Measurements from ENCODE around the gene TRIM44. TPM values are rescaled to one million over a fixed set of nuclear protein-coding genes. Genes with fewer than 3 reads are reported as not detected.

Gene TRIM44
- total and polyA plus RNA-seq, 4 donors, result 3.7 to 15.1 (median 10.4) TPM

- Histone ChIP-seq H3K27ac (ENCODE audit: low read depth in 1 of 2, low read length in 2 of 2) (no peak overlapping the region), H3K36me3 (ENCODE audit: control insufficient read depth in 4 of 4, insufficient read depth in 3 of 4, low read depth in 1 of 4, low read length in 3 of 4) (no peaks in the 10 kb centered on the region), H3K9me3 (ENCODE audit: control insufficient read depth in 4 of 4, low read length in 3 of 4) (no peaks in the 10 kb centered on the region), H3K27me3 (ENCODE audit: control insufficient read depth in 4 of 4, insufficient read depth in 4 of 4, low read length in 3 of 4) (no peaks in the 10 kb centered on the region), H3K4me1 (ENCODE audit: control insufficient read depth in 4 of 4, insufficient read depth in 4 of 4, low read length in 3 of 4) (peaks cover 0 to 14% (median 7%) of the 10 kb centered on the region in 4 donors), H3K9ac (ENCODE audit: low read depth in 1 of 2, low read length in 2 of 2) (no peak overlapping the region), H3K4me3 (ENCODE audit: low read depth in 1 of 3, low read length in 3 of 3) (no peak overlapping the region)
- 82% methylated on average over 5 of the region's 5 CpGs for WGBS
- DNase-seq (ENCODE audit: low spot score), result no peak
- TF ChIP-seq ATF3 (IDR thresholded peaks at IDR 0.05), result no peak
- no peak for TF ChIP-seq HNF4A (conservative IDR thresholded peaks at IDR 0.05)
- no peak for TF ChIP-seq EGR1 (IDR thresholded peaks at IDR 0.05; ENCODE audit: low read depth in 2 of 2)
- TF ChIP-seq REST (IDR thresholded peaks at IDR 0.05), result no peak
- TF ChIP-seq FOXA2 (IDR thresholded peaks at IDR 0.05), result no peak
- no peak for TF ChIP-seq ZBTB33 (IDR thresholded peaks at IDR 0.05)
Observed at GRCh38 chr11:35826006-35826405, 163.4 kb downstream of the TRIM44 start.

- WGBS, result 23% methylated on average over 4 of the region's 4 CpGs
Observed at GRCh38 chr11:35826949-35827348, 164.4 kb downstream of the TRIM44 start.

More at GRCh38 chr11:35826949-35827348, 164.4 kb downstream of the TRIM44 start:
- Histone ChIP-seq H3K27me3 (ENCODE audit: control insufficient read depth in 4 of 4, insufficient read depth in 4 of 4, low read length in 3 of 4) (no peaks in the 10 kb centered on the region), H3K27ac (ENCODE audit: low read depth in 1 of 2, low read length in 2 of 2) (no peak overlapping the region), H3K36me3 (ENCODE audit: control insufficient read depth in 4 of 4, insufficient read depth in 3 of 4, low read depth in 1 of 4, low read length in 3 of 4) (no peaks in the 10 kb centered on the region), H3K4me3 (ENCODE audit: low read depth in 1 of 3, low read length in 3 of 3) (no peak overlapping the region), H3K9ac (ENCODE audit: low read depth in 1 of 2, low read length in 2 of 2) (no peak overlapping the region), H3K4me1 (ENCODE audit: control insufficient read depth in 4 of 4, insufficient read depth in 4 of 4, low read length in 3 of 4) (peaks cover 0 to 9% (median 6%) of the 10 kb centered on the region in 4 donors), H3K9me3 (ENCODE audit: control insufficient read depth in 4 of 4, low read length in 3 of 4) (no peaks in the 10 kb centered on the region)
- TF ChIP-seq FOXA1 (IDR thresholded peaks at IDR 0.05) (no peak), RAD21 (IDR thresholded peaks at IDR 0.05) (no peak), CTCF (IDR thresholded peaks at IDR 0.05; ENCODE audit: low read depth, low read length, missing input control) (no peak), RXRA (IDR thresholded peaks at IDR 0.05) (no peak), EGR1 (IDR thresholded peaks at IDR 0.05; ENCODE audit: low read depth in 2 of 2) (no peak), GABPA (IDR thresholded peaks at IDR 0.05 in 1 of 2, conservative IDR thresholded peaks at IDR 0.05 in 1 of 2) (no peak), MAX (IDR thresholded peaks at IDR 0.05) (no peak), SP1 (IDR thresholded peaks at IDR 0.05) (no peak), FOXA2 (IDR thresholded peaks at IDR 0.05) (no peak), HNF4G (IDR thresholded peaks at IDR 0.05) (no peak), YY1 (IDR thresholded peaks at IDR 0.05) (no peak), TAF1 (conservative IDR thresholded peaks at IDR 0.05) (no peak), ZBTB33 (IDR thresholded peaks at IDR 0.05) (no peak)
- no peak for DNase-seq (ENCODE audit: low spot score)
